Neural cell (in vitro differentiated cells): ENCODE data around the gene CHAF1B.

ENCODE experiments used
- EP300 ChIP-seq: fragments of 450-650 bp; conservative IDR thresholded peaks from 2 replicates; pipeline ENCODE4 v1.6.1; 2014; ENCODE audit warnings: antibody characterized with exemption, mild to moderate bottlenecking, moderate library complexity; ENCODE audit not compliant: poor library complexity, severe bottlenecking
- EZH2 ChIP-seq: fragments of 200-600, 300-800 bp; shearing (Covaris generic), sonication (generic); IDR thresholded peaks from 2 replicates; pipeline ENCODE4 v1.6.1; 2014; ENCODE audit warnings: antibody characterized with exemption, low read length, borderline replicate concordance, mild to moderate bottlenecking; ENCODE audit not compliant: insufficient read depth, poor library complexity, severe bottlenecking
- MXI1 ChIP-seq: fragments of 450-650 bp; conservative IDR thresholded peaks from 2 replicates; pipeline ENCODE4 v1.6.1; 2014; ENCODE audit warnings: antibody characterized with exemption, mild to moderate bottlenecking; ENCODE audit not compliant: poor library complexity, severe bottlenecking
- POLR2AphosphoS5 ChIP-seq: IDR thresholded peaks from 2 replicates; pipeline ENCODE4 v1.6.1; 2012
- RAD21 ChIP-seq: fragments of 450-650 bp; conservative IDR thresholded peaks from 2 replicates; pipeline ENCODE4 v1.6.1; 2014; ENCODE audit warnings: antibody characterized with exemption, mild to moderate bottlenecking, moderate library complexity
- TAF1 ChIP-seq: IDR thresholded peaks from 2 replicates; pipeline ENCODE4 v1.6.1; 2012; ENCODE audit warnings: low read depth
- TF ChIP-seq, protein P1 (sequence below): fragments of 450-650 bp; IDR thresholded peaks from 2 replicates; pipeline ENCODE4 v1.5.1; 2014; ENCODE audit warnings: antibody characterized with exemption, mild to moderate bottlenecking, moderate library complexity; ENCODE audit not compliant: poor library complexity, severe bottlenecking
- TF ChIP-seq, protein P2 (sequence below): IDR thresholded peaks from 2 replicates; pipeline ENCODE4 v1.6.1; 2012; ENCODE audit warnings: borderline replicate concordance

DNA sequence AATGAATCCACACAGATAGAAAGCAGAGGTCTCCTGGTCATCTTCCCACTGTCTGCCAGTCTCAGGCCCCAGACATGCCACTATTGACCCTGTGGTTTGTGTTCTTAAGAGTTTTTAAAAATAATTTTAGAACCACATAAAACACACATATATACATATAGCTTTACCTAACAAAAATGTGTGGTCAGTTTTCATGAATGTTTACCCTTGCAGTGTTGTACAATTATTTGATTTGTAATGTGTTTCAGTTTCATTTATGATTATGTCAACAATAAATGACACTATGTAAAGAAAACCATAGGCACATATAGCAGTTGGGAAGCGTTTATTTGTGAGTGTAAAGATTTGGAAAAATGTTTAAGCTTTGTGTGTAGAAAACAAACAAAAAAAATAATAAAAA lies 17.1 kb downstream of the CHAF1B start:
- TF ChIP-seq, protein P1, sequence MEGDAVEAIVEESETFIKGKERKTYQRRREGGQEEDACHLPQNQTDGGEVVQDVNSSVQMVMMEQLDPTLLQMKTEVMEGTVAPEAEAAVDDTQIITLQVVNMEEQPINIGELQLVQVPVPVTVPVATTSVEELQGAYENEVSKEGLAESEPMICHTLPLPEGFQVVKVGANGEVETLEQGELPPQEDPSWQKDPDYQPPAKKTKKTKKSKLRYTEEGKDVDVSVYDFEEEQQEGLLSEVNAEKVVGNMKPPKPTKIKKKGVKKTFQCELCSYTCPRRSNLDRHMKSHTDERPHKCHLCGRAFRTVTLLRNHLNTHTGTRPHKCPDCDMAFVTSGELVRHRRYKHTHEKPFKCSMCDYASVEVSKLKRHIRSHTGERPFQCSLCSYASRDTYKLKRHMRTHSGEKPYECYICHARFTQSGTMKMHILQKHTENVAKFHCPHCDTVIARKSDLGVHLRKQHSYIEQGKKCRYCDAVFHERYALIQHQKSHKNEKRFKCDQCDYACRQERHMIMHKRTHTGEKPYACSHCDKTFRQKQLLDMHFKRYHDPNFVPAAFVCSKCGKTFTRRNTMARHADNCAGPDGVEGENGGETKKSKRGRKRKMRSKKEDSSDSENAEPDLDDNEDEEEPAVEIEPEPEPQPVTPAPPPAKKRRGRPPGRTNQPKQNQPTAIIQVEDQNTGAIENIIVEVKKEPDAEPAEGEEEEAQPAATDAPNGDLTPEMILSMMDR = no peak
- TF ChIP-seq EP300 = no peak
- no peak for TF ChIP-seq EZH2
- no peak for TF ChIP-seq POLR2AphosphoS5
- TF ChIP-seq RAD21 = no peak
- TF ChIP-seq, protein P2, sequence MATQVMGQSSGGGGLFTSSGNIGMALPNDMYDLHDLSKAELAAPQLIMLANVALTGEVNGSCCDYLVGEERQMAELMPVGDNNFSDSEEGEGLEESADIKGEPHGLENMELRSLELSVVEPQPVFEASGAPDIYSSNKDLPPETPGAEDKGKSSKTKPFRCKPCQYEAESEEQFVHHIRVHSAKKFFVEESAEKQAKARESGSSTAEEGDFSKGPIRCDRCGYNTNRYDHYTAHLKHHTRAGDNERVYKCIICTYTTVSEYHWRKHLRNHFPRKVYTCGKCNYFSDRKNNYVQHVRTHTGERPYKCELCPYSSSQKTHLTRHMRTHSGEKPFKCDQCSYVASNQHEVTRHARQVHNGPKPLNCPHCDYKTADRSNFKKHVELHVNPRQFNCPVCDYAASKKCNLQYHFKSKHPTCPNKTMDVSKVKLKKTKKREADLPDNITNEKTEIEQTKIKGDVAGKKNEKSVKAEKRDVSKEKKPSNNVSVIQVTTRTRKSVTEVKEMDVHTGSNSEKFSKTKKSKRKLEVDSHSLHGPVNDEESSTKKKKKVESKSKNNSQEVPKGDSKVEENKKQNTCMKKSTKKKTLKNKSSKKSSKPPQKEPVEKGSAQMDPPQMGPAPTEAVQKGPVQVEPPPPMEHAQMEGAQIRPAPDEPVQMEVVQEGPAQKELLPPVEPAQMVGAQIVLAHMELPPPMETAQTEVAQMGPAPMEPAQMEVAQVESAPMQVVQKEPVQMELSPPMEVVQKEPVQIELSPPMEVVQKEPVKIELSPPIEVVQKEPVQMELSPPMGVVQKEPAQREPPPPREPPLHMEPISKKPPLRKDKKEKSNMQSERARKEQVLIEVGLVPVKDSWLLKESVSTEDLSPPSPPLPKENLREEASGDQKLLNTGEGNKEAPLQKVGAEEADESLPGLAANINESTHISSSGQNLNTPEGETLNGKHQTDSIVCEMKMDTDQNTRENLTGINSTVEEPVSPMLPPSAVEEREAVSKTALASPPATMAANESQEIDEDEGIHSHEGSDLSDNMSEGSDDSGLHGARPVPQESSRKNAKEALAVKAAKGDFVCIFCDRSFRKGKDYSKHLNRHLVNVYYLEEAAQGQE = no peak
- no peak for TF ChIP-seq TAF1
- TF ChIP-seq MXI1 = no peak
